ENCODE measurements around the gene RNF167. TPM values are rescaled to one million over a fixed set of nuclear protein-coding genes. Genes with fewer than 3 reads are reported as not detected.

Gene RNF167
- total and polyA plus RNA-seq, 2 of the 13 experiments (the other 11 are each of a cell fraction or from before 2014, with no cell fraction given) = 44.1 to 45.4 TPM

- TF ChIP-seq PAXIP1 (CRISPR knock-in tag; conservative IDR thresholded peaks at IDR 0.05) = no peak; the same call in 1 of the 2 replicates
- TF ChIP-seq ATF3 (CRISPR knock-in tag; IDR thresholded peaks at IDR 0.05) = 0 out of 2 replicates have a peak, but pooled peaks have one; percentile 32
- TF ChIP-seq NR2F1 (CRISPR knock-in tag; IDR thresholded peaks at IDR 0.05) = peak in 1 of 2 experiments; percentile 43; a peak in 1 of 4 replicates
- TF ChIP-seq ZNF513 (CRISPR knock-in tag; conservative IDR thresholded peaks at IDR 0.05) = no peak
- TF ChIP-seq PHB2 (IDR thresholded peaks at IDR 0.05; ENCODE audit: partially characterized antibody) = no peak
- TF ChIP-seq ATF2 (CRISPR knock-in tag; IDR thresholded peaks at IDR 0.05) = no peak
- no peak for TF ChIP-seq ZSCAN20 (CRISPR knock-in tag; IDR thresholded peaks at IDR 0.05; ENCODE audit: borderline replicate concordance)
- TF ChIP-seq EHMT2 (IDR thresholded peaks at IDR 0.05; ENCODE audit: borderline replicate concordance, low read depth, low read length) = no peak
- no peak for TF ChIP-seq ZNF816 (CRISPR knock-in tag; IDR thresholded peaks at IDR 0.05; ENCODE audit: borderline replicate concordance)
- no peak for TF ChIP-seq MTF1 (CRISPR knock-in tag; IDR thresholded peaks at IDR 0.05)
- TF ChIP-seq ZNF574 (CRISPR knock-in tag; IDR thresholded peaks at IDR 0.05) = peak; percentile 88
- TF ChIP-seq FOXC1 (CRISPR knock-in tag; IDR thresholded peaks at IDR 0.05; ENCODE audit: borderline replicate concordance) = peak; percentile 87; the same call in 1 of the 2 replicates
- TF ChIP-seq ZNF280B (CRISPR knock-in tag; IDR thresholded peaks at IDR 0.05; ENCODE audit: borderline replicate concordance) = peak; percentile 70
- TF ChIP-seq ZNF235 (CRISPR knock-in tag; IDR thresholded peaks at IDR 0.05; ENCODE audit: borderline replicate concordance) = no peak
- no peak; the same call in 1 of the 3 replicates for TF ChIP-seq MXI1 (IDR thresholded peaks at IDR 0.05; ENCODE audit: borderline replicate concordance, low read depth, low read length)
Measured at GRCh38 chr17:4967539-4968485, 27.7 kb downstream of the RNF167 start, which contains the start of gene SPAG7 (continued).

Data from HepG2 (cell line).